Thyroid gland (tissue), 4 donors: ENCODE data around the gene HSPB7. TPM values are rescaled to one million over a fixed set of nuclear protein-coding genes. Genes with fewer than 3 reads are reported as not detected.
A peak's percentile ranks its signal among the peaks of the same experiment; 100 is the strongest.
"Not testable (repeated sequence)": the region's sequence is repeated elsewhere in the genome, so short reads cannot be mapped to it uniquely, and the experiment has no call there.

Source experiments
- DNase-seq, 2 donors: peaks; one replicate each; pipeline ENCODE4 v3.0.0-alpha.2; 2019
- H3K27ac ChIP-seq, 3 donors: fragments of 200-600 bp; sonication (generic); 1 replicate in 2 of 3; 2 replicates in 1 of 3; pipeline ENCODE4 v1.5.1; 2016 to 2019; ENCODE audit warnings: mild to moderate bottlenecking in 1 of 3, moderate library complexity in 1 of 3
- H3K27me3 ChIP-seq: fragments of 200-600 bp; sonication (generic); one replicate; pipeline ENCODE4 v1.5.1; 2019
- H3K36me3 ChIP-seq, 2 donors: fragments of 200-600 bp; sonication (generic); one replicate each; pipeline ENCODE4 v1.5.1; 2016 to 2019
- H3K4me1 ChIP-seq, 2 donors: fragments of 200-600 bp; sonication (generic); one replicate each; pipeline ENCODE4 v1.5.1; 2017 to 2019
- H3K4me3 ChIP-seq, 3 donors: fragments of 200-600 bp; sonication (generic); replicated peaks in 1 of 3; 1 replicate in 2 of 3; 2 replicates in 1 of 3; pipeline ENCODE4 v1.5.1; 2016; ENCODE audit warnings: mild to moderate bottlenecking in 1 of 3
- H3K9me3 ChIP-seq: fragments of 200-600 bp; sonication (generic); one replicate; pipeline ENCODE4 v1.5.1; 2017
- POLR2A ChIP-seq, 2 donors: fragments of 450-650 bp; IDR thresholded peaks; one replicate each; pipeline ENCODE4 v1.6.1; 2017; ENCODE audit warnings: antibody characterized with exemption in 2 of 2, mild to moderate bottlenecking in 2 of 2, moderate library complexity in 1 of 2
- WGBS, 2 donors: methylation state at CpG; one replicate each; pipeline ENCODE4 v1.1.5; 2017; 5-methylcytosine and 5-hydroxymethylcytosine counted together
- intact Hi-C: fragments of 100-400 bp; cut with DNase I; formaldehyde crosslinking; loops from one replicate; pipeline ENCODE4 v1.15.1; 2023
- total RNA-seq, 4 donors: library from RNA; depleted of rRNA; stranded (reverse); fragments of >200 nt; gene quantifications; one replicate each; pipeline ENCODE4 v1.2.3, GENCODE V29; 2016
- TF ChIP-seq, protein P1 (sequence below), 6 experiments: fragments of 200-600 bp in 3 of 6; fragments of 450-650 bp in 3 of 6; sonication (generic) in 3 of 6; IDR thresholded peaks; one replicate each; pipeline ENCODE4 v1.5.1; 2016 to 2019; ENCODE audit warnings: antibody characterized with exemption in 6 of 6, mild to moderate bottlenecking in 2 of 6, inconsistent platforms in 1 of 6, moderate library complexity in 1 of 6

The HSPB7 gene
- total RNA-seq, 4 donors from 2014 or later: 0.81 to 9.0 (median 2.9) TPM

DNA sequence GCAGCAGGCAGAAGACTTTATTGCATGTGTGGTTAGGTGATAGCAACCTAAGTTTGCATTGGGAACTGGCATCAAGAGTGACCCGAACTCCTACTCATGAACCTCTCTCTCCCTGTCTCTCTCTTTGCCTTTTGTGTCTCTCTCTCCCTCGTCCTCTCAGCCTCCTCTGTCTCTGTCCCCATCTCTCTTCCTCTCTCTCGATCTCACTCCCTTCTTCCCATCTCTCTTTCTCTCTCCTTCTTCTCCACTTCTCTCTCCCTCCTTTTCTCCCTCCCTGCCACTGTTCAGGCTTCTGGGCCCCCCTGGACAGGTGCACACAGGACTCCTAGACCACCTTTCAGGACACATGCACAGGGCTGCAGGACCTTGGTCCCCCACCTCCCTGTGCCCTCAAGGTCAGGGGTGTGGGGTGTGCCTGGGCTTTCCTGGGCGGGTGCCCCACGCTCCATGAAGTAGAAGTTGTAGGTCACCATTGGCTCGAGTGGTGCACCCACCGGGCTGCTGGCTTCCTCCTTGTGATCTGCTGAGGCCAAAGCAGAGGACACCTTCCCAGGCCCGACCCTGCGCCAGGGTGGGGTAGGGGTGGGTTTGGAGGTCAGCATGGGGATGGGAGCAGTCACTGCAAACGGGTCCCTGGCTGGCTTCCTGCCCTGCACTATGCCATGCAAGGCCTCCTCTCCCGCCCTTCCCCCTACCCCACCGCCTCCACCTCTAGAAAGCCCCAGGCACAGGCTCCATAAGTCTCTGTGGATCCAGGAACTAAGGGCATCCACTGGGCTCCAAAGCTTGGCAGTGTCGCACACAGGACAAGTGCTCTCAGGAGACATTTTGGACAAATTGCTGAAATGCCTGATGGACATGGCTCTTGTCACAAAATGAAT lies 28.7 kb downstream of the HSPB7 start:
- whole genome bisulfite sequencing, 2 donors: 90 to 92% methylated on average over 12 to 13 of the region's 13 CpGs
- Histone ChIP-seq H3K36me3 (no peaks in the 10 kb centered on the region), H3K27ac (no peak overlapping the region), H3K4me1 (no peaks in the 10 kb centered on the region), H3K9me3 (no peaks in the 10 kb centered on the region), H3K27me3 (no peaks in the 10 kb centered on the region), H3K4me3 (no peak overlapping the region)
- no peak for DNase-seq
- intact Hi-C loops: no loop called here
- TF ChIP-seq, protein P1, sequence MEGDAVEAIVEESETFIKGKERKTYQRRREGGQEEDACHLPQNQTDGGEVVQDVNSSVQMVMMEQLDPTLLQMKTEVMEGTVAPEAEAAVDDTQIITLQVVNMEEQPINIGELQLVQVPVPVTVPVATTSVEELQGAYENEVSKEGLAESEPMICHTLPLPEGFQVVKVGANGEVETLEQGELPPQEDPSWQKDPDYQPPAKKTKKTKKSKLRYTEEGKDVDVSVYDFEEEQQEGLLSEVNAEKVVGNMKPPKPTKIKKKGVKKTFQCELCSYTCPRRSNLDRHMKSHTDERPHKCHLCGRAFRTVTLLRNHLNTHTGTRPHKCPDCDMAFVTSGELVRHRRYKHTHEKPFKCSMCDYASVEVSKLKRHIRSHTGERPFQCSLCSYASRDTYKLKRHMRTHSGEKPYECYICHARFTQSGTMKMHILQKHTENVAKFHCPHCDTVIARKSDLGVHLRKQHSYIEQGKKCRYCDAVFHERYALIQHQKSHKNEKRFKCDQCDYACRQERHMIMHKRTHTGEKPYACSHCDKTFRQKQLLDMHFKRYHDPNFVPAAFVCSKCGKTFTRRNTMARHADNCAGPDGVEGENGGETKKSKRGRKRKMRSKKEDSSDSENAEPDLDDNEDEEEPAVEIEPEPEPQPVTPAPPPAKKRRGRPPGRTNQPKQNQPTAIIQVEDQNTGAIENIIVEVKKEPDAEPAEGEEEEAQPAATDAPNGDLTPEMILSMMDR (IDR thresholded peaks at IDR 0.05): no peak
- TF ChIP-seq POLR2A (IDR thresholded peaks at IDR 0.05): no peak

DNA sequence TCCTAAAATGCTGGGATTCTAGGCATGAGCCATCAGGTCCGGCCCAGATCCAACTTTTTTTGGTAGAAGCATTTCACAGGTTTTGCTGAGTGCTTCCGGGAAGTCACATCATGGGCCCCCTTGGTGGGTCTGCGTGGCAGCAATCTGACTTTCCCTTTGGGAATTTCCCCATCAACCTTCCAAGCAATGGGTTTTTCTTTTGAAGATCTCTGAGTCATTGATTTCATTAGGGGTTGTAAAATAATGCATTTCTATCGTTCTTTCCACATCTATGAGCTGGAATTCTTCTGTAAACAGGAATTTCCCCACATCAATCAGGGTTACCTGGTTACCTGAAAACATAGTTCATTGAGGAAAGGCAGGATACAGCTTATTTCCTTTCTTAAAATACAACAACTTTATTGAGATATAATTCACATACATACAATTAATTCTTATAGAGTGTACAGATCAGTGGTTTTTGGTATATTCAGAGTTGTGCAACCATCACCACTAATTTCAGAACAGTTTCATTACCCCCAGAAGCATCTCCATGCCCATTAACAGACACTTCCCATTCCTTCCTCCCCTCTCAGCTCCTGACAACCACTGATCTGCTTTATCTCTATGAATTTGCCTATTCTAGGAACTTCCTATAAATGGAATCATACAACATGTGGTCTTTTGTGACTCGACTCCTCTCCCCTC lies 32.1 kb downstream of the HSPB7 start:
- no peak for DNase-seq
- WGBS, 2 donors: 69 to 85% methylated on average over 5 of the region's 5 CpGs
- H3K36me3 ChIP-seq: no peaks in the 10 kb centered on the region
- H3K27me3 ChIP-seq: no peaks in the 10 kb centered on the region
- no peak overlapping the region for H3K4me3 ChIP-seq
- H3K9me3 ChIP-seq: no peaks in the 10 kb centered on the region
- no peak overlapping the region for H3K27ac ChIP-seq
- intact Hi-C loops: no loop called here
- H3K4me1 ChIP-seq: peaks cover 0 to 12% of the 10 kb centered on the region in 2 donors
- TF ChIP-seq, protein P1 (IDR thresholded peaks at IDR 0.05): no peak
- TF ChIP-seq POLR2A (IDR thresholded peaks at IDR 0.05): no peak

DNA sequence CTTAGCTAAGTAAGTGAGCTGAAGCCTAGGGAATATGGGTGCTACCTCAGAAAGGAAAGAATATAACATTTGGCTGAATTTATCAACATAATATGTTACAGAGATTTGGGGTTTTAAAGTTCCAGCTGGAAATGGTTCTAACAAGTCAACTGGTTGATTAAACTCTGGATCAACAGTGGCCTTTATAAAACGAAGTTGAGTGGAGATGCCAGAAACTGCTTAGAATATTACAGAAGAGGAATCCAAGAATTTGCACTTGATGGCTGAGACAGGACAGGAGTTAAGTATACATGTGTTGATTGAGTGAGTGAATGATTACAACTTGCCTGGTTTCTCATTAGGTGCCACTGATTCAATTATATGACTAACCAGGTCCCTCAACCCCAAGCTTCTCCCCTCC lies 34.6 kb downstream of the HSPB7 start:
- peak overlapping the region in 1 of 3 donors; percentile 32 for H3K27ac ChIP-seq
- intact Hi-C loops: no loop called here
- WGBS, 2 donors: 15 to 28% methylated on average over 1 of the region's 1 CpG

DNA sequence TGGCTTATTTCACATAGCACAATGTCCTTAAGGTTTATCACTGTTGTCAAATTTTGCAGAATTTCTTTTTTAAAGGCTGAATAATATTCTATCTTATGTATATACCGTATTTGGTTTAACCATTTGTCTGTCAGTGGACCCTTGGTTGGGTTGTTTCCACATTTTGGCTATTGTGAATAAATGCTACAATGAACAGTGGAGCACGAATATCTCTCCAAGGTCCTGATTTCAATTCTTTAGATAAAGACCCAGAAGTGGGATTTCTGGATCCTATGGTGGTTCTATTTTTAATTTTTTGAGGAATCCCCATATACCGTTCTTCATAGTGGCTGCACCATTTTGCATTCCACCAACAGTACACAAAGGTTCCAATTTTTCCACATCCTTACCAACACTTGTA lies 36.2 kb downstream of the HSPB7 start:
- Histone ChIP-seq H3K9me3 (no peaks in the 10 kb centered on the region), H3K4me3 (no peak overlapping the region), H3K4me1 (peaks cover 0 to 12% of the 10 kb centered on the region in 2 donors), H3K36me3 (no peaks in the 10 kb centered on the region), H3K27me3 (no peaks in the 10 kb centered on the region), H3K27ac (no peak overlapping the region)
- WGBS, 2 donors: 83 to 92% methylated on average over 3 of the region's 3 CpGs
- no peak for DNase-seq
- intact Hi-C loops: no loop called here
- TF ChIP-seq POLR2A (IDR thresholded peaks at IDR 0.05): no peak

More for the DNA sequence above, 34.6 kb downstream of the HSPB7 start:
- no peaks in the 10 kb centered on the region for H3K27me3 ChIP-seq
- H3K9me3 ChIP-seq: no peaks in the 10 kb centered on the region
- H3K4me3 ChIP-seq: no peak overlapping the region
- peaks cover 0 to 12% of the 10 kb centered on the region in 2 donors for H3K4me1 ChIP-seq
- TF ChIP-seq, protein P1 (IDR thresholded peaks at IDR 0.05): no peak
- TF ChIP-seq POLR2A (IDR thresholded peaks at IDR 0.05): no peak
- no peak for DNase-seq
- H3K36me3 ChIP-seq: no peaks in the 10 kb centered on the region

DNA sequence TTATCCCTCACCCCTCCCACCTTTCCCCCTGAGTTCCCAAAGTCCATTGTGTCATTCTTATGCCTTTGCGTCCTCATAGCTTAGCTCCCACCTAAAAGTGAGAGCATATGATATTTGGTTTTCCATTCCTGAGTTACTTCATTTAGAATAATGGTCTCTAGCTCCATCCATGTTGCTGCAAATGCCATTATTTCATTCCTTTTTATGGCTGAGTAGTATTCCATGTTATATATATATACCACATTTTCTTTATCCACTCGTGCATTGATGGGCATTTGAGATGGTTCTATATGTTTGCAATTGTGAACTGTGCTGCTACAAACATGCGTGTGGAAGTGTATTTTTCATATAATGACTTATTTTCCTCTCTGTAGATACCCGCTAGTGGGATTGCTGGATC lies 39.9 kb downstream of the HSPB7 start:
- intact Hi-C loops, H3K9me3 ChIP-seq, DNase-seq, H3K27me3 ChIP-seq, H3K36me3 ChIP-seq, H3K27ac ChIP-seq, H3K4me3 ChIP-seq: not testable (repeated sequence)
- H3K4me1 ChIP-seq: peaks cover 13 to 14% of the 10 kb centered on the region in 2 donors
- 93 to 95% methylated on average over 4 of the region's 4 CpGs for WGBS, 2 donors
